DMS153 (cell line): ENCODE results near the gene THEM4.
"Not testable (repeated sequence)": the region's sequence is repeated elsewhere in the genome, so short reads cannot be mapped to it uniquely, and the experiment has no call there.

ENCODE experiments used
- DNase-seq: peaks from one replicate; lab custom pipeline; 2025; lab: John Stamatoyannopoulos, UW

THEM4 gene

DNA sequence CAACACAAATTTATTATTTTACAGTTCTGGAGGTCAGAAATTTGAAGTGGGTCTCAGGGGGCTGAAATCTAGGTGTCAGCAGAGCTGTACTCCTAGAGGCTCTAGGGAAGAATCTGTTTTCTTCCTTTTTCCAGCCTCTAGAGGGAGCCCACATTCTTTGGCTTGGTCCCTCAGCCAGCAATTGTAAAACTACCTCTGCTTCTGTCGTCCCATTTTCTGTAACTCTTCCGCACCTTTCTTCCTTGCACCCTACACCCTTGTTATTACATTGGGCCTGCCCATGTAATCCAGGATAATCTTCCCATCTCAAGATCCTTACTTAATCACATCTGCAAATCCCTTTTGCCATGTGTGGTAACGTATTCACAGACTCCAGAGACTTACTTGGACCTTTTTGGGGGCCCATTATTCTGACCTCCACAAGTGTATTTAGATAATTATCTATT lies 24.8 kb upstream of the THEM4 start:
- peak; percentile 75 for DNase-seq

GRCh38 chr1:151924691-151925587 lies 15.6 kb upstream of the THEM4 start:
- DNase-seq: no peak

DNA sequence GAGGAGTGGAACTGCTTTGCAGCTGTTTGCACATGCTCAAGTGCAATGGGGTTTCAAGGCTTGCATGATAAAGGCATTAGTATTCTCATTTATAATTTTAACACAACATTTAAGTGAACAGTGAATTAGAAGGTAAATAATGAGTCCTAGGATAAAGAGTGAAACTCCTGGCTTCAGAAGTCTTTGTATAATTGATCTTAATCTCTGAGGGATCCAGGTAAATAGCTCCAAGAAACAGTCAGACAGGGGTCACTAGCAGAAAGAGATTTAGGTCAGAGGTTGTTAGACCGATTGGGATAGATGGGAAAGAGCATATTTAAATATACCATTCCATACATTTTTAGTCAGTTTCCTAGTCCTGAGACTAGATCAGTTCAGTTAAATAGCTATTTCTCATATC lies 14.1 kb upstream of the THEM4 start:
- no peak for DNase-seq

- DNase-seq: no peak
Measured at GRCh38 chr1:151920149-151920548, 10.8 kb upstream of the THEM4 start.

- DNase-seq: no peak
Measured at GRCh38 chr1:151918819-151919610, 9.7 kb upstream of the THEM4 start.

DNA sequence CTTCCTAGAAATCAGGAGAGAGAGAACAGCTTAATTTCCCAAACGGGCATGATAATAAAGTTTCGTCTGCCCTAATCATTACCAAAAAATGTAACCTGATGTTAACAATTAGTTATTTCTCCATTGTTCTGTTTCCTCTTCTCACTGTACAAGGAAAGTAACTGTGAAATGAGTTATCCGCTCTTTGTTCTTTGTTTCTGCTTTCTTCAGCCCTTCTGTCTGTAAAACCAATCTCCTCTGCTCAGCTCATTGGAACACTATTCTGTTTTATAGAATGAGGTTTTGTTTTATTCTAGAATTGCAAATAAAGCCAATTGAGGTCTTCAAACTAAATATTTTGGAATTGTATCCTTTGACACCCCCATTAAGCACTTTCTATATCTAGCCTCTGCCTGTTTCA lies 8.8 kb upstream of the THEM4 start:
- no peak for DNase-seq

DNA sequence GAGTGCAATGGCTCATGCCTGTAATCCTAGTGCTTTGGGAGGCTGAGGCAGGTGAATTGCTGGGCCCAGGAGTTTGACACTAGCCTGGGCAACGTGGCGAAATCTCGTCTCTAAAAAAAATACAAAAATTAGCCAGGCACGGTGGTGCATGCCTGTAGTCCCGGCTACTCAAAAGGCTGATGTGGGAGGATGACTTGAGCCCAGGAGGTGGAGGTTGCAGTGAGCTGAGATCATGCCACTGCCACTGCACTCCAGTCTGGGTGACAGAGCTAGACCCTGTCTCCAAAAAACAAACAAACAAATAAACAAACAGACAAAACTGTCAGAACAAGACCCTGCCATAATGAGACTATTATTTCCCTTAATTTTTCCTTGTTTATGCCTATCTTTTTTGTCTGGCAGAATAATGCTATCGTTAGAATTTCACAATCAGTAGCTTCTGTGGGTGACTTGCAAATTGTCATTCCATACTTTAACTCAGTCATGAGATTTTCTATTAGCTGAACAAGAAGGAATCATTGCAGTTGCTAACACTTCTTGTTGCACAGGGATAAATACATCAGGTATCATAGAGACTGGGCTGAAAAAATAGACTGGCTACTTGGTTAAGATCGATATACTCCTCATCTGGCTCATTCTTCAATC lies 7.5 kb upstream of the THEM4 start:
- DNase-seq: no peak

DNA sequence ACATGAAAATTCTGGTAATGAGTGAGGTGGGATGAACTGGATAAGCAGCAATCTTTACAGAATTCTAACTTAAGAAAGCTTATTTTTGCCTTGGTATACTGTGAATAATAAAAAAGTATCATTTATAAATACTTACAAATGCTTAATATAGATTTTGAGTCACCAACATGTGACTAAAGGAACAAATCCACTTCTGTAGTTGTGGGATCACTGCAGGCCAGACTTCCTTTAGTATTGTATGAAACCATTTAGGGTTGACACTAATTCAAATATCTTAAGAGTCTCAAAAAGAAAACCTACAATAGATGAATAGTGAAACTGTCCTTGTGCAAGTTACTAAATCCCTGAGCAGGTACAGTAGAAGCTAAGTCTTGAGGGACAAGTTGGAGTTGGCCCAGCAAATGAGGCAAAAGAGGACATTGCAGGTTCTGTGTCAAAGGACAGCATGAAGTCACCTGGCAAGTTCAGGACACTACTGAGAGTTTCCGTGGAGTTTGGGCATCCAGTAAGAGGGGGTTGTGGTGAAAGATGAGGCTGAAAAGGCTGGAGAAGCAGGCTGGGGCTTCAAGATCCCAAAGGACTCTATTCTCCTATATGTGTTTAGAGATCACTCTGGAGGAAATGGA lies 5.9 kb upstream of the THEM4 start:
- no peak for DNase-seq

- no peak for DNase-seq
Measured at GRCh38 chr1:151914076-151914475, 4.8 kb upstream of the THEM4 start.

- DNase-seq: no peak
Measured at GRCh38 chr1:151912973-151913372, 3.7 kb upstream of the THEM4 start.

DNA sequence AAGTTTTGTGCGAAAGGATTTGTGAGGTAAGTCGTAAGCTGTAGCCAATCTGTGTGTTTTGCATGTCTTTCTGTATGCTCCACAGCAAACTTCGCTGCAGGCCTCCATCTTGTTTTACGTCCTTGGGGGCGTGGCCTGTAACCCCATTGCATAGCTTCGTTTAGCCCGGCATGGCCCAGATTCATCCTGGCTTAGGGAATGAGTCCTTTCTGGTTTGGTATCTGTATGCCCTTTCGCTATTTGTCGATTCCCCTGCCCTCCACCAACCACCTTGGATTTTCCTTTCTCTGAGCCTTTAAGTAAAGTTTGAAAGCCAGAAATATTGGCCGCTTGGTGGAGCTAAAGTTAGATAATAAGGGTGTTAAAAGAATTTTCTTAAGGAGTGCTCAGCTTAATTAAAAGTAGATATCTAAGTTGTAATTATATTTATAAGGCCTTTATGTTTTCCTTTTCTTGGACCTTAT lies 1.1 kb downstream of the THEM4 start:
- DNase-seq: no peak

DNA sequence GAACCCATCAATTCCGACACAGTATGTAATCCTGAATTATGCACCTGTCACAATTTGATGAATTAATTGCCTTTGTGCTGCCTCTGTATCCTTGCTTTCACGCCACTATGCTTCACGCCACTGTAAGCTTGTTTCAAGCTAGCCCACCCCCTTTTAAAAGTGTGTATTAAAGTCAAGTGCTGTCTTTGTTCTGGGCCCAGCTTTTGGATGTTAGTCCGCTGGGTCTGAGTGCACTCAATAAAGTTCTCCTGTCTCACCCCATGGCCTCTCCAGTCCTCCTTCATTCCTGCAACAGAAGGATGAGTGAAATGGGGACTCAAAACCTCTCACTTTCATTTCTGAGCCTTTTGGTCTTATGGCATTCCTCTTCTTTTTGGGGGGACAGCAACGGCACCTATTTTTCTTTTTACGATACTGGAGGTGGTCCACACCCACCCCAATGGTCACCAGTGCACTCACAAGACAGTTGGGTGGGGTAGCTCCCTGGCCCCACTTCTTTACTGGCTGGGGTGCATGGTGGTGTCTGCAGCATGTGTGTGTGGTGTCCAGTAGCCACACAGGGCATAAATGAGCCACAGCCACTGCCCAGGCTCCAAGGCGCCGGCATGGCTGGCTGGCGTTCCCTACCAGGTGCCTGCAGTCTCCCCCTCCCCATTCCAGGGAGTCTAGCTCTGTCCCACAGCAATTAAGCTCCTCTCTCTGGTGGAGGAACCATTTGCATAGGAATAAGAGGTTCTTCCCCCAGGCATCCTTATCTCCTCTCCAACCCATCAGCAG lies 1.8 kb downstream of the THEM4 start:
- no peak for DNase-seq

DNA sequence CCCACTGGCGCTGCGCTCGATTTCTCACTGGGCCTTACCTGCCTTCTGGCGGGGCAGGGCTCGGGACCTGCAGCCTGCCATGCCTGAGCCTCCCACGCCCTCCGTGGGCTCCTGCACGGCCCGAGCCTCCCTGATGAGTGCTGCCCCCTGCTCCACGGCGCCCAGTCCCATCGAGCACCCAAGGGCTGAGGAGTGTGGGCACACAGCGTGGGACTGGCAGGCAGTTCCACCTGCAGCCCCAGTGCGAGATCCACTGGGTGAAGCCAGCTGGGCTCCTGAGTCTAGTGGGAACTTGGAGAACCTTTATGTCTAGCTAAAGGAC lies 3.0 kb downstream of the THEM4 start:
- not testable (repeated sequence) for DNase-seq

DNA sequence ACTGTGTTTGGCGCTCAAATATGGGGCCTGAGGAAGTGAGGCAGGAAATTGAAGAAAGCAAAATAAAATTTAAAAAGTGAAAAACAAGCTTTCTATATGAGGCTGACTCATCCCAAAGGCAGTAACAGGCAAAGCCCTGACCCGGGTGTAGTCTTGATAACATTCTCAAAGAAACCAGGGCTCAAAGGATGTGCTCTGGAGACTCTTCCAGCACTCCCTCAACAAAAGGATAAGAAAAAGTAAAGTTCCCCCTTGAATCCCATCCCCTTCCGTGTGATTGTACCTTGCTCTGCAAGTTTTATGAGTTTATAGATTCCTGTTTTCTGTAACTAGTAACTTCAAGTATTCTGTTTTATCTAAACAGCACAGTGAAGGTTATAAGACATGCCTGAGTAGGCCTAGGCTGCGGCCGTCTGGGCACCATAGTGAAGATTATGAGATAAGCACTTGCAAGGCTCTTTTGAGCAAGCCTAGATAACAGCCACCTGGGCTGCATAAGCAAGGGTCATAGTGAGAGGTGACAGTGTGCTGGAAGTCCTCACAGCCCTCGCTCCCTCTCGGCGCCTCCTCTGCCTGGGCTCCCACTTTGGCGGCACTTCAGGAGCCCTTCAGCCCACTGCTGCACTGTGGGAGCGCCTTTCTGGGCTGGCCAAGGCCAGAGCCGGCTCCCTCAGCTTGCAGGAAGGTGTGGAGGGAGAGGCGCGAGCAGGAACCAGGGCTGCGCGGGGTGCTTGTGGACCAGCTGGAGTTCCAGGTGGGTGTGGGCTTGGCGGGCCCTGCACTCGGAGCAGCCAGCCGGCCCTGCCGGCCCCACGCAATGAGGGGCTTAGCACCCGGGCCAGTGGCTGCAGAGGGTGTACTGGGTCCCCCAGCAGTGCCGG lies 3.6 kb downstream of the THEM4 start:
- not testable (repeated sequence) for DNase-seq

GRCh38 chr1:151905070-151905442 lies 4.3 kb downstream of the THEM4 start:
- DNase-seq: no peak

DNA sequence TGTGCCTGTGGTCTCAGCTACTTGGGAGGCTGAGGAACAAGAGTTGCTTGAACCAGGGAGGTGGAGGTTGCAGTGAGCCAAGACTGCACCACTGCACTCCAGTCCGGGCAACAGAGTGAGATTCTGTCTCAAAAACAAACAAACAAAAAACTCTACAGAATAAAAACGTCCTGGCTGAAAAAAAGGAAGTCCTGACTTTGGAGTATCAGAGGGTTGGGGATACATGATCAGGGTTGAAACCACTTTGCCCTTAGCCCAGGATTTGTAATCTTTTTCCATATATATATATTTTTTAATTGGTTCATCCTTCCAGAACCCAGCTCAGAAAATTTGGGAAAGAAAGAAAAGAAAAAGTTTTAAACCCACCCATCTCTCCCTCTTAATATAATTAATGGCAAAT lies 6.5 kb downstream of the THEM4 start:
- DNase-seq: no peak

GRCh38 chr1:151900804-151901203 lies 8.5 kb downstream of the THEM4 start:
- DNase-seq: not testable (repeated sequence)

- no peak for DNase-seq
Measured at GRCh38 chr1:151898519-151898991, 10.8 kb downstream of the THEM4 start.

- DNase-seq: no peak
Measured at GRCh38 chr1:151897991-151898431, 11.3 kb downstream of the THEM4 start.
